HPDE6-E6E7 (cell line): ENCODE measurements around the gene HSPA12B.
A peak's percentile ranks its signal among the peaks of the same experiment; 100 is the strongest.

Experiments
- DNase-seq: peaks from one replicate; pipeline ENCODE4 v3.0.0; 2011; ENCODE audit warnings: missing footprints; ENCODE audit errors: extremely low spot score

The HSPA12B gene

GRCh38 chr20:3766422-3767109 is 34.1 kb downstream of the HSPA12B start:
- DNase-seq = no peak

GRCh38 chr20:3767110-3767426 is 34.6 kb downstream of the HSPA12B start:
- DNase-seq = no peak

GRCh38 chr20:3767427-3768341 is 35.2 kb downstream of the HSPA12B start, which contains the start of gene ADISSP:
ADISSP (minus strand) TSS chr20:3767753; CDS start chr20:3760100, 7,653 bp downstream.
- peak; percentile 100 for DNase-seq

GRCh38 chr20:3768342-3769130 is 36.1 kb downstream of the HSPA12B start:
- peak; percentile 77 for DNase-seq

- no peak for DNase-seq
These were observed 39.1 kb downstream of the HSPA12B start for GRCh38 chr20:3771552-3772058.

GRCh38 chr20:3775457-3776108 is 43.1 kb downstream of the HSPA12B start:
- DNase-seq = no peak

GRCh38 chr20:3777381-3777715 is 44.9 kb downstream of the HSPA12B start:
- no peak for DNase-seq

- peak; percentile 87 for DNase-seq
These were observed 45.5 kb downstream of the HSPA12B start for GRCh38 chr20:3777716-3778629.

- no peak for DNase-seq
These were observed 46.5 kb downstream of the HSPA12B start for GRCh38 chr20:3778976-3779375.

GRCh38 chr20:3781153-3781910 is 48.8 kb downstream of the HSPA12B start, which contains the start of gene SPEF1:
SPEF1 (minus strand) TSS chr20:3781448; CDS start chr20:3781287, 161 bp downstream.
- peak; percentile 98 for DNase-seq

GRCh38 chr20:3782597-3782996 is 50.1 kb downstream of the HSPA12B start:
- DNase-seq = no peak

- no peak for DNase-seq
These were observed 50.6 kb downstream of the HSPA12B start for GRCh38 chr20:3783068-3783489.

GRCh38 chr20:3783511-3784195 is 51.2 kb downstream of the HSPA12B start:
- no peak for DNase-seq

GRCh38 chr20:3784216-3784853 is 51.9 kb downstream of the HSPA12B start:
- no peak for DNase-seq

GRCh38 chr20:3784863-3785239 is 52.4 kb downstream of the HSPA12B start:
- no peak for DNase-seq

GRCh38 chr20:3785240-3786125 is 53.0 kb downstream of the HSPA12B start:
- no peak for DNase-seq

GRCh38 chr20:3786126-3786484 is 53.6 kb downstream of the HSPA12B start:
- DNase-seq = no peak
